WTC11 (cell line): ENCODE results near the gene NFS1. TPM values are rescaled to one million over a fixed set of nuclear protein-coding genes. Genes with fewer than 3 reads are reported as not detected.
A peak's percentile ranks its signal among the peaks of the same experiment; 100 is the strongest.

Experiments
- AFF4 ChIP-seq: sonication (generic); formaldehyde crosslinking; IDR thresholded peaks from 2 replicates; pipeline ENCODE4 v1.8.1; 2023; ENCODE audit warnings: mild to moderate bottlenecking, missing genetic modification reagents, borderline replicate concordance
- AR ChIP-seq: fragments of 250-450 bp; sonication (Bioruptor Pico); IDR thresholded peaks from 2 replicates; pipeline ENCODE4 v1.9.0; 2021; ENCODE audit warnings: mild to moderate bottlenecking
- ATF2 ChIP-seq: sonication (generic); formaldehyde crosslinking; IDR thresholded peaks from 2 replicates; pipeline ENCODE4 v1.8.1; 2022; ENCODE audit warnings: low read depth, missing genetic modification reagents, borderline replicate concordance
- CDX4 ChIP-seq: fragments of 250-450 bp; sonication (Bioruptor Pico); IDR thresholded peaks from 2 replicates; pipeline ENCODE4 v1.9.0; 2021; ENCODE audit warnings: moderate library complexity, mild to moderate bottlenecking, inconsistent platforms, borderline replicate concordance
- E2F4 ChIP-seq: sonication (generic); formaldehyde crosslinking; IDR thresholded peaks from 2 replicates; pipeline ENCODE4 v1.8.1; 2022; ENCODE audit warnings: low read depth, mild to moderate bottlenecking, moderate library complexity, missing genetic modification reagents, borderline replicate concordance
- FOXK1 ChIP-seq: sonication (generic); formaldehyde crosslinking; IDR thresholded peaks from 2 replicates; pipeline ENCODE4 v1.8.0; 2022; ENCODE audit warnings: mild to moderate bottlenecking, moderate library complexity, missing genetic modification reagents
- GABPB1 ChIP-seq: sonication (generic); formaldehyde crosslinking; IDR thresholded peaks from 2 replicates; pipeline ENCODE4 v1.8.1; 2023; ENCODE audit warnings: mild to moderate bottlenecking, missing genetic modification reagents
- MAX ChIP-seq: sonication (generic); formaldehyde crosslinking; IDR thresholded peaks from 2 replicates; pipeline ENCODE4 v1.8.0; 2022; ENCODE audit warnings: mild to moderate bottlenecking, missing genetic modification reagents
- OVOL2 ChIP-seq: fragments of 250-450 bp; sonication (Bioruptor Pico); IDR thresholded peaks from 2 replicates; pipeline ENCODE4 v1.9.0; 2021; ENCODE audit warnings: mild to moderate bottlenecking, borderline replicate concordance
- PREB ChIP-seq: sonication (generic); formaldehyde crosslinking; IDR thresholded peaks from 2 replicates; pipeline ENCODE4 v1.8.1; 2022; ENCODE audit warnings: mild to moderate bottlenecking, missing genetic modification reagents, moderate library complexity, borderline replicate concordance
- PRRX2 ChIP-seq: fragments of 250-450 bp; sonication (Bioruptor Pico); IDR thresholded peaks from 2 replicates; pipeline ENCODE4 v1.8.0; 2021; ENCODE audit warnings: mild to moderate bottlenecking
- SMAD4 ChIP-seq: sonication (generic); formaldehyde crosslinking; IDR thresholded peaks from 2 replicates; pipeline ENCODE4 v1.8.0; 2022; ENCODE audit warnings: mild to moderate bottlenecking, missing genetic modification reagents
- STAT6 ChIP-seq: sonication (generic); formaldehyde crosslinking; conservative IDR thresholded peaks from 2 replicates; pipeline ENCODE4 v1.8.1; 2023; ENCODE audit warnings: mild to moderate bottlenecking, low read depth, missing genetic modification reagents, moderate library complexity
- TCF7 ChIP-seq: sonication (generic); formaldehyde crosslinking; IDR thresholded peaks from 2 replicates; pipeline ENCODE4 v1.8.0; 2022; ENCODE audit warnings: mild to moderate bottlenecking, low read depth, missing genetic modification reagents, moderate library complexity
- TEAD4 ChIP-seq: sonication (generic); formaldehyde crosslinking; IDR thresholded peaks from 2 replicates; pipeline ENCODE4 v1.8.0; 2022; ENCODE audit warnings: mild to moderate bottlenecking, missing genetic modification reagents
- USF2 ChIP-seq: sonication (generic); formaldehyde crosslinking; IDR thresholded peaks from 2 replicates; pipeline ENCODE4 v1.8.1; 2023; ENCODE audit warnings: mild to moderate bottlenecking, missing genetic modification reagents, moderate library complexity
- ZBTB21 ChIP-seq: sonication (generic); formaldehyde crosslinking; IDR thresholded peaks from 2 replicates; pipeline ENCODE4 v1.8.1; 2023; ENCODE audit warnings: mild to moderate bottlenecking, missing genetic modification reagents, borderline replicate concordance
- ZNF232 ChIP-seq: sonication (generic); formaldehyde crosslinking; IDR thresholded peaks from 2 replicates; pipeline ENCODE4 v1.8.0; 2022; ENCODE audit warnings: mild to moderate bottlenecking, missing genetic modification reagents
- ZNF512 ChIP-seq: sonication (generic); formaldehyde crosslinking; IDR thresholded peaks from 2 replicates; pipeline ENCODE4 v1.8.1; 2022; ENCODE audit warnings: missing genetic modification reagents, borderline replicate concordance
- total RNA-seq: library from RNA; stranded (reverse); gene quantifications from 3 replicates; pipeline ENCODE4 v1.2.3, GENCODE V29; 2021

The NFS1 gene
- total RNA-seq, 1 experiment from 2014 or later = 36.1 TPM

- TF ChIP-seq AFF4 (CRISPR knock-in tag) (peak; percentile 38; the same call in 1 of the 2 replicates), ZNF232 (CRISPR knock-in tag) (no peak), TEAD4 (CRISPR knock-in tag) (no peak), PREB (CRISPR knock-in tag) (0 out of 2 replicates have a peak, but pooled peaks have one; percentile 51), OVOL2 (CRISPR knock-in tag) (no peak), TCF7 (CRISPR knock-in tag) (no peak), SMAD4 (CRISPR knock-in tag) (no peak), AR (CRISPR knock-in tag) (no peak), USF2 (peak; percentile 67), FOXK1 (CRISPR knock-in tag) (no peak), CDX4 (CRISPR knock-in tag) (no peak), ZBTB21 (CRISPR knock-in tag) (no peak), ZNF512 (CRISPR knock-in tag) (no peak), GABPB1 (CRISPR knock-in tag) (peak; percentile 66; the same call in 1 of the 2 replicates), ATF2 (CRISPR knock-in tag) (0 out of 2 replicates have a peak, but pooled peaks have one; percentile 34), E2F4 (CRISPR knock-in tag) (no peak), MAX (peak; percentile 96), STAT6 (no peak; the same call in 1 of the 2 replicates), PRRX2 (CRISPR knock-in tag) (no peak)
Measured at GRCh38 chr20:35619196-35620095, 79.7 kb downstream of the NFS1 start (continued).
